Spleen (tissue), 11 donors: Measurements from ENCODE around the gene UGT1A4. TPM values are rescaled to one million over a fixed set of nuclear protein-coding genes. Genes with fewer than 3 reads are reported as not detected.

Source experiments
- DNase-seq: peaks from one replicate; pipeline ENCODE4 v3.0.0-alpha.2; 2020
- H3K27ac ChIP-seq, 8 donors: fragments of 200-600 bp; sonication (generic) in 7 of 8; 1 replicate in 4 of 8; 2 replicates in 4 of 8; pipeline versions ENCODE4 v1.5.0 to v1.8.0; 2016 to 2021; ENCODE audit warnings: inconsistent platforms in 4 of 8, mild to moderate bottlenecking in 4 of 8, moderate library complexity in 1 of 8
- H3K27me3 ChIP-seq, 7 donors: fragments of 200-600 bp; sonication (generic) in 6 of 7; replicated peaks in 1 of 7; 1 replicate in 4 of 7; 2 replicates in 3 of 7; pipeline versions ENCODE4 v1.5.0 to v1.8.0; 2016 to 2021; ENCODE audit warnings: inconsistent platforms in 3 of 7, mild to moderate bottlenecking in 1 of 7
- H3K36me3 ChIP-seq, 6 donors: fragments of 200-600 bp; sonication (generic) in 5 of 6; 1 replicate in 4 of 6; 2 replicates in 2 of 6; pipeline versions ENCODE4 v1.5.0 to v1.8.0; 2016 to 2021; ENCODE audit warnings: inconsistent platforms in 2 of 6
- H3K4me1 ChIP-seq, 6 donors: fragments of 200-600 bp; sonication (generic) in 5 of 6; 1 replicate in 3 of 6; 2 replicates in 3 of 6; pipeline versions ENCODE4 v1.5.0 to v1.8.0; 2016 to 2021; ENCODE audit warnings: inconsistent platforms in 3 of 6
- H3K4me3 ChIP-seq, 8 donors: fragments of 200-600 bp; sonication (generic) in 7 of 8; 1 replicate in 4 of 8; 2 replicates in 4 of 8; pipeline versions ENCODE4 v1.5.0 to v1.8.0; 2016 to 2021; ENCODE audit warnings: inconsistent platforms in 4 of 8, mild to moderate bottlenecking in 4 of 8, moderate library complexity in 2 of 8
- H3K9me3 ChIP-seq, 8 donors: fragments of 200-600 bp; sonication (generic) in 7 of 8; 1 replicate in 4 of 8; 2 replicates in 4 of 8; pipeline versions ENCODE4 v1.5.0 to v1.8.0; 2016 to 2021; ENCODE audit warnings: inconsistent platforms in 4 of 8
- POLR2A ChIP-seq, 3 donors: fragments of 450-650 bp; IDR thresholded peaks; one replicate each; pipeline ENCODE4 v1.5.1; 2017; ENCODE audit warnings: antibody characterized with exemption in 3 of 3, mild to moderate bottlenecking in 1 of 3
- POLR2AphosphoS5 ChIP-seq, 3 donors: sonication (generic); formaldehyde crosslinking; IDR thresholded peaks; one replicate each; pipeline ENCODE4 v1.5.1; 2017; ENCODE audit warnings: antibody characterized with exemption in 3 of 3
- WGBS, 5 donors: extraction: QIAGEN DNeasy Blood & Tissue Kit in 3 of 5; methylation state at CpG; one replicate each; pipeline versions ENCODE4 v1.1.5 to v1.1.7; 2013 to 2018; 5-methylcytosine and 5-hydroxymethylcytosine counted together
- intact Hi-C: fragments of 100-400 bp; cut with DNase I; formaldehyde crosslinking; loops from one replicate; pipeline ENCODE4 v1.15.0; 2023; ENCODE audit warnings: low total_unique reads
- polyA plus RNA-seq, 3 donors: library from polyadenylated mRNA; stranded (reverse); fragments of 200-250 nt; gene quantifications; one replicate each; pipeline ENCODE4 v1.2.1, GENCODE V29; 2013
- total RNA-seq, 7 donors: library from RNA; depleted of rRNA in 3 of 7; stranded (reverse); fragments of >200 nt in 3 of 7; fragmentation: NEBNext Ultra II Directional in 4 of 7; extraction: Animal tissue kit (Norgen Biotek cat#: 25700) in 4 of 7; gene quantifications; one replicate each; pipeline versions ENCODE4 v1.1.0 to v1.2.1, GENCODE V29; 2016 to 2021
- TF ChIP-seq, protein P1 (sequence below), 11 experiments: fragments of 200-600 bp in 7 of 11; fragments of 450-650 bp in 4 of 11; sonication (generic) in 4 of 11; IDR thresholded peaks in 8 of 11; conservative IDR thresholded peaks in 3 of 11; 1 replicate in 7 of 11; 2 replicates in 4 of 11; pipeline versions ENCODE4 v1.4.0 to v1.8.0; 2016 to 2021; ENCODE audit warnings: antibody characterized with exemption in 11 of 11, inconsistent platforms in 4 of 11, mild to moderate bottlenecking in 1 of 11
- donor health status: healthy with polysubstance abuse.
- donor health status: DM: no; HTN: no; CAD: no; lungs with moderate emphysema.
- donor health status: DM: no; HTN: no; CAD: no.
- donor health status: Bipolar disorder and iron deficiency.
- donor health status: healthy.
- donor health status: DM: no; HTN: no; CAD: no.
- donor health status: DM: yes; HTN: yes; CAD: no.

UGT1A4 gene
- total and polyA plus RNA-seq, 10 donors: not detected

DNA sequence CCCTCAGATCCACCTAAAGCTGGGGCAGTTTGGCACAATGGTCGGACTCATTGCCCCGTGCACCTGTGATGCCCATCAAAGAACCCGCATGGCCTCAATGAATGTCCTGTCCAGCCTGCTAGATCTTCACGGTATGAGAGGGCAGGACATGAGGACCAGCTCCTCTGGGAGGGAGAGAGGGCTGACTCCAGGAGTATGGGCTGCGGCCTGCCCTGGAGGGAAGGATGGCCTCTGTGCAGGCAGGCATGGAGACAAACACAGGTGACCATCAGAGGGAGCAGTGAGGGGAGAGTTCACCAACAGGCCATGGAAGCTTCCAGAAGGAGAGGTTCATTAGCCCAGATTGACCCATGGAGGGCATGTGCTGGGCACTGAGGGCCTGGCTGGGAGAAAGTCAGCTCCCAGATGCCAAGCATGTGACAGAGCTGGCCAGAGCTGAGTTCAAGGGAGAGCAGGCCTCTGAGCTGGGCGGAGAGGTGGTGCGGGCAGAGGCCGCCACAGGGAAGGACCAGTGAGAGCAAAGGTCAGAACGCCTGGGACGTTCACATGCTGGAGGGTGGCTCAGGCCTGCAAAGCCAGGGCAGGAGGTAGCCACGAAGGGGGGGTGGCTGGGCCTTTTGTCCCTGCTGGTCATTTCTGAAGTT is 99.6 kb downstream of the UGT1A4 start:
- DNase-seq: peak; percentile 59
- TF ChIP-seq POLR2AphosphoS5 (IDR thresholded peaks at IDR 0.05): no peak
- Histone ChIP-seq H3K9me3 (peaks cover 0 to 4% (median 0%) of the 10 kb centered on the region in 8 donors), H3K27ac (no peak overlapping the region), H3K4me1 (no peaks in the 10 kb centered on the region), H3K27me3 (peaks cover 0 to 13% (median 0%) of the 10 kb centered on the region in 7 donors), H3K36me3 (no peaks in the 10 kb centered on the region), H3K4me3 (no peak overlapping the region)
- WGBS, 5 donors: 86 to 93% (median 91%) methylated on average over 7 to 11 of the region's 11 CpGs
- intact Hi-C loops: no loop called here

- TF ChIP-seq, protein P1, sequence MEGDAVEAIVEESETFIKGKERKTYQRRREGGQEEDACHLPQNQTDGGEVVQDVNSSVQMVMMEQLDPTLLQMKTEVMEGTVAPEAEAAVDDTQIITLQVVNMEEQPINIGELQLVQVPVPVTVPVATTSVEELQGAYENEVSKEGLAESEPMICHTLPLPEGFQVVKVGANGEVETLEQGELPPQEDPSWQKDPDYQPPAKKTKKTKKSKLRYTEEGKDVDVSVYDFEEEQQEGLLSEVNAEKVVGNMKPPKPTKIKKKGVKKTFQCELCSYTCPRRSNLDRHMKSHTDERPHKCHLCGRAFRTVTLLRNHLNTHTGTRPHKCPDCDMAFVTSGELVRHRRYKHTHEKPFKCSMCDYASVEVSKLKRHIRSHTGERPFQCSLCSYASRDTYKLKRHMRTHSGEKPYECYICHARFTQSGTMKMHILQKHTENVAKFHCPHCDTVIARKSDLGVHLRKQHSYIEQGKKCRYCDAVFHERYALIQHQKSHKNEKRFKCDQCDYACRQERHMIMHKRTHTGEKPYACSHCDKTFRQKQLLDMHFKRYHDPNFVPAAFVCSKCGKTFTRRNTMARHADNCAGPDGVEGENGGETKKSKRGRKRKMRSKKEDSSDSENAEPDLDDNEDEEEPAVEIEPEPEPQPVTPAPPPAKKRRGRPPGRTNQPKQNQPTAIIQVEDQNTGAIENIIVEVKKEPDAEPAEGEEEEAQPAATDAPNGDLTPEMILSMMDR (IDR thresholded peaks at IDR 0.05 in 8 of 11, conservative IDR thresholded peaks at IDR 0.05 in 3 of 11): no peak
- TF ChIP-seq POLR2AphosphoS5 (IDR thresholded peaks at IDR 0.05) (no peak), POLR2A (IDR thresholded peaks at IDR 0.05) (no peak)
- H3K9me3 ChIP-seq: peaks cover 0 to 4% (median 0%) of the 10 kb centered on the region in 8 donors
- H3K27ac ChIP-seq: no peak overlapping the region
- intact Hi-C loops: no loop called here
- DNase-seq: peak; percentile 60
- no peaks in the 10 kb centered on the region for H3K36me3 ChIP-seq
- peaks cover 0 to 13% (median 0%) of the 10 kb centered on the region in 7 donors for H3K27me3 ChIP-seq
- 62 to 80% (median 74%) methylated on average over 10 to 17 of the region's 17 CpGs for WGBS, 5 donors
- H3K4me1 ChIP-seq: no peaks in the 10 kb centered on the region
- H3K4me3 ChIP-seq: no peak overlapping the region
These were observed 100.4 kb downstream of the UGT1A4 start for GRCh38 chr2:233818639-233819621.

- intact Hi-C loops: no loop called here
- DNase-seq: peak; percentile 58
- no peaks in the 10 kb centered on the region for H3K4me1 ChIP-seq
- H3K4me3 ChIP-seq: no peak overlapping the region
- no peak for TF ChIP-seq POLR2AphosphoS5 (IDR thresholded peaks at IDR 0.05)
- no peak overlapping the region for H3K27ac ChIP-seq
- peaks cover 0 to 9% (median 0%) of the 10 kb centered on the region in 7 donors for H3K27me3 ChIP-seq
- 78 to 88% (median 84%) methylated on average over 14 to 18 of the region's 18 CpGs for WGBS, 5 donors
- no peaks in the 10 kb centered on the region for H3K36me3 ChIP-seq
- peaks cover 0 to 4% (median 0%) of the 10 kb centered on the region in 8 donors for H3K9me3 ChIP-seq
These were observed 101.6 kb downstream of the UGT1A4 start for GRCh38 chr2:233819884-233820773.

- no peak overlapping the region for H3K4me3 ChIP-seq
- peak; percentile 72 for DNase-seq
- intact Hi-C loops: no loop called here
- WGBS, 5 donors: 79 to 92% (median 89%) methylated on average over 4 to 6 of the region's 6 CpGs
- peaks cover 0 to 9% (median 0%) of the 10 kb centered on the region in 7 donors for H3K27me3 ChIP-seq
- H3K36me3 ChIP-seq: no peaks in the 10 kb centered on the region
- no peak overlapping the region for H3K27ac ChIP-seq
- H3K9me3 ChIP-seq: peaks cover 0 to 4% (median 0%) of the 10 kb centered on the region in 8 donors
- TF ChIP-seq, protein P1 (IDR thresholded peaks at IDR 0.05 in 8 of 11, conservative IDR thresholded peaks at IDR 0.05 in 3 of 11): no peak
- TF ChIP-seq POLR2AphosphoS5 (IDR thresholded peaks at IDR 0.05) (no peak), POLR2A (IDR thresholded peaks at IDR 0.05) (no peak)
- no peaks in the 10 kb centered on the region for H3K4me1 ChIP-seq
These were observed 102.2 kb downstream of the UGT1A4 start for GRCh38 chr2:233820774-233821105.
